ENCODE data around the gene ARHGAP26. TPM values are rescaled to one million over a fixed set of nuclear protein-coding genes. Genes with fewer than 3 reads are reported as not detected.

ARHGAP26 gene
- total and polyA plus RNA-seq, 2 of the 4 experiments (the other 2 are of a cell fraction) = 0.54 to 0.56 TPM

DNA sequence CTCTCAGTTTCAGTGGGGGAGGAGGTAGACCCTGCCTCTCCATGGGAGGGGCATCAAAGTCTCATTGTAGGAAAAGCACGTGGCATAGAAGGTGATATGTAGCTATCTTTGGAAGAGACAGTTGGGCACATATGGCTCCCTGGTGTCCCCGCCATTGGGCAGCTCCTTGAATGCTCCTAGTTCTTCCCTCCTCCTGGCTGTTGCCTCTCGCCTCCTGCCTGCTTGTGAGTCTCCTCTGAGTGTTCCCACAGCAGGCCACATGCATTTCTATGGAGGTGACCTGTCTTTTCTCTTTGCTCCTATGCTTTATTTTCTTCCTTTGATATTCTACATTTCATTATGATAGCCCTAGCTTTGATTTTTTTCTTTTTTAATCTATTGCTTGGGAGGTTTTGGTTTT, 138.5 kb downstream of the ARHGAP26 start:
- CTCF ChIA-PET = no interaction called here

More for the DNA sequence above, 138.5 kb downstream of the ARHGAP26 start:
- Histone ChIP-seq H3K79me1 (ENCODE audit: low read depth in 1 of 2, low read length in 2 of 2) (no peaks in the 10 kb centered on the region), H3K23ac (ENCODE audit: low read depth, low read length) (no peak overlapping the region), H3K14ac (replicated peaks; ENCODE audit: low read depth, low read length) (no peak overlapping the region), H3K4me3 (ENCODE audit: insufficient read depth, low read depth, low read length) (no peak overlapping the region), H4K5ac (ENCODE audit: low read depth, low read length) (no peak overlapping the region), H3K4me2 (ENCODE audit: low read depth, low read length) (no peak overlapping the region), H3K27ac (ENCODE audit: insufficient read depth, low read length) (no peak overlapping the region), H3K9ac (ENCODE audit: low read depth, low read length) (no peak overlapping the region), H2AK5ac (ENCODE audit: low read depth, low read length) (no peak overlapping the region), H3K9me1 (ENCODE audit: insufficient read depth, low read length) (no peaks in the 10 kb centered on the region), H2BK20ac (ENCODE audit: low read depth, low read length) (no peak overlapping the region), H2AFZ (replicated peaks; ENCODE audit: low read length, poor library complexity) (no peak overlapping the region), H3K4me1 (ENCODE audit: control insufficient read depth, insufficient read depth, low read length) (peaks cover 3% of the 10 kb centered on the region), H2BK120ac (ENCODE audit: low read depth, low read length) (no peak overlapping the region), H3K18ac (ENCODE audit: low read depth, low read length) (no peak overlapping the region), H3K56ac (ENCODE audit: extremely low read depth, insufficient read depth, low read length) (no peak overlapping the region), H3K36me3 (ENCODE audit: control insufficient read depth, insufficient read depth, low read length) (no peaks in the 10 kb centered on the region), H2BK15ac (ENCODE audit: low read depth, low read length) (no peak overlapping the region), H4K20me1 (ENCODE audit: insufficient read depth, low read length) (no peaks in the 10 kb centered on the region), H3K27me3 (ENCODE audit: control insufficient read depth, insufficient read depth, low read length) (no peaks in the 10 kb centered on the region), H4K91ac (ENCODE audit: insufficient read depth, low read depth, low read length) (no peak overlapping the region), H3K9me3 (ENCODE audit: control insufficient read depth, insufficient read depth, low read length) (no peaks in the 10 kb centered on the region), H2AK9ac (replicated peaks; ENCODE audit: low read depth, low read length, poor library complexity) (no peak overlapping the region), H3K4ac (ENCODE audit: low read depth, low read length) (no peak overlapping the region), H4K8ac (ENCODE audit: low read depth in 2 of 2, low read length in 2 of 2) (no peak overlapping the region), H2BK5ac (ENCODE audit: low read depth, low read length, poor library complexity, severe bottlenecking) (no peak overlapping the region)
- BruUV-seq (replicated peaks) = no TSS peak
- ATAC-seq (ENCODE audit: low read depth) = no peak
- no peak for DNase-seq
- in situ Hi-C loops (cut with MboI; ENCODE audit: low sequenced_read_pairs) = loop anchor here (25.0 kb wide), 1 partner anchor 1254 kb away; the partner anchor contains the start of genes KCTD16 and YIPF5
- dilution Hi-C loops (cut with HindIII; ENCODE audit: low sequenced_read_pairs, unreplicated experiment) = no loop called here
- TF ChIP-seq MAFK (IDR thresholded peaks at IDR 0.05; ENCODE audit: low read depth, low read length) (no peak), RFX5 (IDR thresholded peaks at IDR 0.05; ENCODE audit: low read depth, low read length) (no peak), POLR2A (IDR thresholded peaks at IDR 0.05; ENCODE audit: low read depth, low read length) (no peak), MAZ (IDR thresholded peaks at IDR 0.05; ENCODE audit: borderline replicate concordance, low read depth, low read length) (no peak), CEBPB (IDR thresholded peaks at IDR 0.05; ENCODE audit: low read depth, low read length) (no peak), SMC3 (IDR thresholded peaks at IDR 0.05; ENCODE audit: low read depth, low read length) (no peak), BHLHE40 (IDR thresholded peaks at IDR 0.05; ENCODE audit: low read depth, low read length) (no peak)
- TF ChIP-seq, protein P1, sequence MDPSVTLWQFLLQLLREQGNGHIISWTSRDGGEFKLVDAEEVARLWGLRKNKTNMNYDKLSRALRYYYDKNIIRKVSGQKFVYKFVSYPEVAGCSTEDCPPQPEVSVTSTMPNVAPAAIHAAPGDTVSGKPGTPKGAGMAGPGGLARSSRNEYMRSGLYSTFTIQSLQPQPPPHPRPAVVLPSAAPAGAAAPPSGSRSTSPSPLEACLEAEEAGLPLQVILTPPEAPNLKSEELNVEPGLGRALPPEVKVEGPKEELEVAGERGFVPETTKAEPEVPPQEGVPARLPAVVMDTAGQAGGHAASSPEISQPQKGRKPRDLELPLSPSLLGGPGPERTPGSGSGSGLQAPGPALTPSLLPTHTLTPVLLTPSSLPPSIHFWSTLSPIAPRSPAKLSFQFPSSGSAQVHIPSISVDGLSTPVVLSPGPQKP (IDR thresholded peaks at IDR 0.05; ENCODE audit: borderline replicate concordance, low read depth, low read length) = no peak
- POLR2A ChIA-PET (ENCODE audit: unreplicated experiment) = no interaction called here
- WGBS, 2 experiments (ENCODE audit: extremely low coverage in 2 of 2, insufficient read length in 1 of 2) = no CpG with 5 or more reads among the region's 3 CpGs
- intact Hi-C loops (cut with micrococcal nuclease) = no loop called here
